Right kidney (tissue), 1 donor: Measurements from ENCODE around the gene PDK3.

Experiments
- DNase-seq: peaks from one replicate; pipeline ENCODE4 v3.0.0-alpha.2; 2016

Gene PDK3

DNA sequence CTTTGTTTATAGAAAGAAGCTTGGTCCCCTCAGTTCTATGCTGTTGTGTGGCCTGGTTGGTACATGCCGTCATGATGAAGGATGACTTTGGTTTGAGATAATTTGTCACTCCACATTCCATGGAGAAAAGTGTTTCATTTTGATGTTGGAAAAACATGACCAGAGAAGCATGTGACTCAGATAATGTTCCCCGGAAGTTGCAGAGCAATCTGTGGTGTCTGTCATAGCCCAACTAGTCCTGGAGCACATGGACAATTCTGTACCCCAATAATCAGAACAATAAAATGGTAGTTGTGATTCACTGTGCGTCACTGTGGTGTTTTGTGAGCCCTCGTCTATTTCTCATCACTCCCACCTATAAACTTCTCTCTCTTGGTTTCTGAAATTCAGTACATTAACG lies 85.1 kb downstream of the PDK3 start:
- DNase-seq, result no peak

DNA sequence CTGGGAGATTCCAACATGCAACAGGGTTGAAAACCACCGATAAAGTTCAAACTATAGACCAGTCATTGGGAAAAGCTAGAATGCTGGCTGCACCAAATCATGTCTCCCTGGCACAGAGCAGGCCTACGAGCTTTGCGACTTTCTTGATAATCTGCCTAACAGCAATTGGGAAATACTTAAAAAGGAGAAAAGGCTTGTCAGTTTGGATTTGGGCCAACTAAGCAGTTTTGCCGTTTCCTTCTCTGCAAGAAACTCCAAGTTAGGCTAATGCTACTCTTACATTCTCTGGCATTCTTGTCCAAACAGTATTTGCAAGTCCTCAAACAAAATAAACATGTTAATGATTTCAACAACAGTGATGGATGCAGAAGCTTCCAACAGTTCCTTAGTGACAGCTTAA lies 87.9 kb downstream of the PDK3 start:
- DNase-seq, result no peak

DNA sequence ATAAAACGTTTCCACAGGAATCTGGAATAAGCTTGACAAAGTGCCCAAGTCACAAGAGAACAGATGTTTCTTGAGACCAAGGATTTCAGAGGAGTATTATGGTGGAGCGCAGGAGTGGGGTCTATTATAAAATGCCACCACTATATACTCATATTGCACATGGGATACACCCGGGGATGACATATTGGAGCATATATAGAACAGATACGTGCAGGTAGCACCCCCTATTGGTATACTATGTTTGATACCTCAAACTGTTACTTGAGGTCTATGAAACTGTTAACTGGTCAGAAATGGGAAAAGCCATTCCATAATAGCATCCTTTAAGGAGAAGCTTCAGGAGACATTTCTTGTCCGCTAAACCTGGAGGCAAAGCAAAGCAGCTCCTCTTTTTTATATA lies 96.0 kb downstream of the PDK3 start:
- DNase-seq, result no peak

DNA sequence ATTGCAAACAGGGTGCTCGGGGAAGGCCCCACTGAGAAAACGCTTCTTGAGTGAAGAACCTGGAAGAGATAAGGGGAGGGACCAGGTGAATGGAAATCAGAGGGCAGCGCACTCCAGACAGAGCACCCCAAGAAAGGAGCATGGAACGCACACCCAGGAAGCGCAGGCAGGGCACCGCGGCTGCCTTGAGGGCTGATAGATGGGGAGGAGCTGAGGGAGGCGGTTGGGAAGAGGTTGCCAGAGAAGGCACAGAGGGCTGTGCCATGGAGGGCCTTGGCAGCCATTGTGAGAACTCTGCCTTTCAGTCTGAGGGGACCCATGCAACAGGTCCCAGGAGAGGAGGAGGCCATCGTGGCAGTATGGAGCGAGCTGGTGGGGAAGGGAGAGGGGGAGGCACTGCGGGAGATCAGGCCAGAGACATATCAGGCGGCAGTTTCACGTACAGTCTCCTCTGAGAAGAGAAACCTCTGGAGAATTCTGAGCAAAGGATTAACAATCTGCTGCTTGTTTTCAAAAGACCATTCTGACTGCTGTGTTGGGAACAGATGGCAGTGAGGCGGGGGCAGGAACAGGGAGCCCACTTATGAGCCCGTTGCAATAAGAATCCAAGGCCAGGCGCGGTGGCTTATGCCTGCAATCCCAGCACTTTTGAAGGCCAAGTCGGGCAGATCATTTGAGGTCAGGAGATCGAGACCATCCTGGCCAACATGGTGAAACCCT lies 98.4 kb downstream of the PDK3 start:
- DNase-seq, result no peak

DNA sequence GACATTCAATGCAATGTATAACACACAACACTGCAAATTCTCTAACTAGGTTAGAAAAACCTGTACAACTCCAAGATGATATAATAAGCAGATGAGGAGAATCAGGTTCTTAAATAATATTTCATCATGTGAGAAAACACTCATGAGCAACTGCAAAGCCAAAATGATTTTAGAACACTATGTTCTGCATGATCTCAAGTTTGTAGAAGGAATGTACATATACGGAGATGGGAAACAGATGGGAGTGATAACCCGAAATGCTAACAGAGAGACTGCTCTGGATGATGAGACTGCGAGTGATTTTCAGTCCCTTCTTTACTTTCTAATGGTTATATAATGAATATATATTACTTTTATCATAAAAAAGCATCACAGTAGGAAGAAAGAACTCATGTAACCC lies 101.2 kb downstream of the PDK3 start:
- DNase-seq, result no peak

DNA sequence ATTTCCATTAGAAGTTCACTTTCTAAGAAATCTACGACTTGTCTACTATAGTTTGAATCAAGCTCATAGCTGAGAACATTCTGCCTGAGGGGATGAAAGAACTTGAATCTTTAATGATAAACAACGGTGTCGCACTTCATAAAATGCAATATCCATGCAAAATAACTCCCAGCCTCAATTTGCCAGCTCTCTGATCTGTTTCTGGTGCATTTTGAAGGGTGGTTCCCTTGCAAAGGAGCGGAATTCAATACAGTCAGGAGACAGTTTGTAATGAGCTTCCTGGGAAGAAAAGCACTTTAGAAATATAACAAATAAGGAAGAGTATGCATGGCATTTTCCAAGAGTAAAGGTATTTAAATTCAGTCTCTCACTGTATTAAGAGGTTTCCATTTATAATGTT lies 102.1 kb downstream of the PDK3 start:
- no peak for DNase-seq

DNA sequence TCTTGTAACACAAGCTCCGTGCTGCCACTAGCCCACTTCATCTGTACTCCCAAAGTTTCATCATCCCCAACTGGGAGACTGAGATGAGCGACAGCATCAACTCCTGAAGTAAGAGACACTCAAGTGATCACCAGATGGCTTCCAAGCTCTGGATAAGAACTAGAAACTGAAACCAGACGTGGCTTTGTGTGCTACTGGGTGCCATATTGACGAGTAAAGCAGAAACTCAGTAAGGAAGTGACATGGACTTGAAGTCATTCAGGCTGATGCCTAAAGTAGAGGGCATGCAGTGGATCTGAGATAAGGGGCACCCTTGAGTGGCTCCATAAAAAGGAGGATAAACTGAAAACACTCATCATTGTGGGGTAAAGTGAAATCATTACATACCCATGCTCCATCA lies 109.7 kb downstream of the PDK3 start:
- no peak for DNase-seq

DNA sequence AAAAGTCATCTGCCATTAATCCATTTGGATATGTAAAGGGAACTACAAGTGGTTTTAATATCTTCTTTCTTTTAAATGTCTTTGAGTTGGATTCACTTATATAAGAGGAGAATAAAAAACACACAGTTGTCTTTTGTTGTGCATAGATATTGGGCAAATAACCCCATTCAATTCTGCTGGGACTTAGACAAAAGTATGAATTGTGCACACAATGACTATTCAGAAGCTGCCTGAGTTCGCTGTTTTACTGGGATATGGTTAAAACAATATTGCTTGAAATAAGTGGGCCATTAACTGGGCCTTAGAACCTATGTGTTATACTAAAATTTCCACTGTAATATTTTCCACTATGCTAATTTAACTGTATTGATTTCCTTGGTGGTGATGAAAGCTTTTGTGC lies 110.4 kb downstream of the PDK3 start:
- DNase-seq, result no peak

DNA sequence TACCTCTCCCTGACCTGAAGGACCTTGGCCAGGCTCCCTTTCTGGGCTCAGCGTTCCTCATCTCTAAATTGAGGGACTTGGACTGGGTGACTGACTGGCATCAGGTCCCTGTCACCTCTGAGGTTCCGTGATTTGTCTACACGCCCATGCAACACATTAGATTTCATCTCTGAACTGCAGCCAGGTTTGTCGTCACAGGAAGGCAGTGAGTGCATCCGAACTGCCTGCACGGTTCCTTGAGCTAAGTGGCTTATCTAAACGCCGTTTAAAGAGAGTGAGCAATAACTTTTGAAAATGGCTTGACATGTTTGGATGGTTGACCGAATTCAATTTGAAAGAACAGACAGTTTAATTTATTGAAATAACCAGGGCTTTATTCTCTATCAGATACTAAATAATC lies 112.0 kb downstream of the PDK3 start:
- DNase-seq, result no peak
